Hepatocyte (in vitro differentiated cells): ENCODE data around the gene PIK3R2.

Experiments
- CTCF ChIP-seq: fragments of 200-600 bp; sonication (generic); IDR thresholded peaks from 2 replicates; pipeline ENCODE4 v1.5.1; 2016; ENCODE audit warnings: antibody characterized with exemption, mild to moderate bottlenecking; ENCODE audit not compliant: poor library complexity
- EZH2 ChIP-seq: fragments of 200-600 bp; sonication (generic); IDR thresholded peaks from 2 replicates; pipeline ENCODE4 v1.6.1; 2016; ENCODE audit warnings: antibody characterized with exemption, mild to moderate bottlenecking, borderline replicate concordance
- EZH2phosphoT487 ChIP-seq: fragments of 200-600 bp; sonication (generic); IDR thresholded peaks from one replicate; pipeline ENCODE4 v1.6.1; 2018; ENCODE audit warnings: antibody characterized with exemption, mild to moderate bottlenecking, low read depth, moderate library complexity; ENCODE audit not compliant: unreplicated experiment, severe bottlenecking

GRCh38 chr19:18165794-18166544 lies 13.0 kb downstream of the PIK3R2 start:
- TF ChIP-seq CTCF = no peak
- no peak for TF ChIP-seq EZH2phosphoT487
- no peak for TF ChIP-seq EZH2
